Measurements from ENCODE around the gene MCRIP1.

The MCRIP1 gene

GRCh38 chr17:81817758-81818147 is 15.3 kb downstream of the MCRIP1 start:
- DNase-seq (ENCODE audit: low read depth): no peak
- TF ChIP-seq CTCF (IDR thresholded peaks at IDR 0.05; ENCODE audit: low read length, missing control alignments): no peak
- no peak overlapping the region for H3K4me3 ChIP-seq (replicated peaks; ENCODE audit: low read depth, low read length)

- H3K4me3 ChIP-seq (replicated peaks; ENCODE audit: low read depth, low read length): no peak overlapping the region
- TF ChIP-seq CTCF (IDR thresholded peaks at IDR 0.05; ENCODE audit: low read length, missing control alignments): no peak
- DNase-seq (ENCODE audit: low read depth): no peak
These were observed 17.5 kb downstream of the MCRIP1 start for GRCh38 chr17:81815646-81815986.

GRCh38 chr17:81814748-81815645 is 18.1 kb downstream of the MCRIP1 start:
- no peak overlapping the region for H3K4me3 ChIP-seq (replicated peaks; ENCODE audit: low read depth, low read length)
- TF ChIP-seq CTCF (IDR thresholded peaks at IDR 0.05; ENCODE audit: low read length, missing control alignments): no peak
- no peak for DNase-seq (ENCODE audit: low read depth)

- TF ChIP-seq CTCF (IDR thresholded peaks at IDR 0.05; ENCODE audit: low read length, missing control alignments): no peak
- H3K4me3 ChIP-seq (replicated peaks; ENCODE audit: low read depth, low read length): no peak overlapping the region
- DNase-seq (ENCODE audit: low read depth): no peak
These were observed 19.0 kb downstream of the MCRIP1 start for GRCh38 chr17:81813861-81814683.

- H3K4me3 ChIP-seq (replicated peaks; ENCODE audit: low read depth, low read length): no peak overlapping the region
- DNase-seq (ENCODE audit: low read depth): no peak
- no peak for TF ChIP-seq CTCF (IDR thresholded peaks at IDR 0.05; ENCODE audit: low read length, missing control alignments)
These were observed 19.8 kb downstream of the MCRIP1 start for GRCh38 chr17:81813371-81813684.

GRCh38 chr17:81812571-81813370 is 20.3 kb downstream of the MCRIP1 start:
- TF ChIP-seq CTCF (IDR thresholded peaks at IDR 0.05; ENCODE audit: low read length, missing control alignments): no peak
- no peak for DNase-seq (ENCODE audit: low read depth)
- no peak overlapping the region for H3K4me3 ChIP-seq (replicated peaks; ENCODE audit: low read depth, low read length)

Measured in fibroblast of pulmonary artery (primary cell).